GM21717 (cell line): ENCODE results near the gene MED1.

ENCODE experiments used
- ATAC-seq: cut with Tn5 transposase; IDR thresholded peaks from one replicate; pipeline ENCODE4 v1.9.1; 2021; ENCODE audit warnings: mild to moderate bottlenecking, moderate library complexity; ENCODE audit not compliant: unreplicated experiment

MED1 gene

GRCh38 chr17:39364236-39365025 lies 86.6 kb downstream of the MED1 start:
- no peak for ATAC-seq

- ATAC-seq = no peak
Observed at GRCh38 chr17:39361064-39361463, 90.0 kb downstream of the MED1 start.

DNA sequence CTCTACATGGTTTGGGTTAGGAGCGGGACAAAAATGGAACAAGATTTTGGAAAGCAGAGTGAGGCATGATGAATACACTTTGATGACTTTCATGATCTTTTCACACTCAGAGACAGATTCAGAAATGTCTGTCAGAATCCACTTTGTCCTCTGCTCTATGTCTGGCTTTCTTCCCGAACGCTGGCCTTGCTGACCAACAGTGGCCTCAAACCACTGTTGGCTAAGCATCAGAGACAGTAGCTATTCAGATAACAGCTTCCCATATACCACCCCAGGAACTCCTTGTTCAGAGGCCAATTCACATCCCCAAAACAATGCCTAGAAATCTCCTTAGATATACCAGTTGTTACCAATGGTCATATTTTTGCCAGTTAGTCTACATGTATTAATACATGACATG lies 90.5 kb downstream of the MED1 start:
- no peak for ATAC-seq

GRCh38 chr17:39359994-39360393 lies 91.1 kb downstream of the MED1 start:
- no peak for ATAC-seq

GRCh38 chr17:39357986-39358385 lies 93.1 kb downstream of the MED1 start:
- no peak for ATAC-seq

- no peak for ATAC-seq
Observed at GRCh38 chr17:39357488-39357887, 93.6 kb downstream of the MED1 start.
